SK-N-SH (cell line): ENCODE measurements around the gene ATP5MC3. TPM values are rescaled to one million over a fixed set of nuclear protein-coding genes. Genes with fewer than 3 reads are reported as not detected.

Experiments
- CTCF ChIA-PET: fragments of 300-600, 350-600 bp; formaldehyde crosslinking; extraction: SDS; loops from one replicate; lab custom pipeline; 2021; lab: Yijun Ruan, JAX
- POLR2A ChIA-PET: fragments of 350-600 bp; sonication (Branson Sonifier 250); formaldehyde crosslinking; extraction: SDS; loops from one replicate; lab custom pipeline; 2020; ENCODE audit warnings: antibody characterized with exemption, inconsistent platforms; lab: Yijun Ruan, JAX
- DNase-seq: peaks from one replicate; pipeline ENCODE4 v3.0.0; 2012
- H2AFZ ChIP-seq: fragments of 200-600 bp; sonication (generic); 2 replicates; pipeline ENCODE4 v1.8.1; 2016; ENCODE audit warnings: antibody characterized with exemption, mild to moderate bottlenecking, low read depth
- H3F3A ChIP-seq: fragments of 200-600 bp; sonication (generic); replicated peaks from 2 replicates; pipeline ENCODE3; 2016; ENCODE audit warnings: antibody characterized with exemption, mild to moderate bottlenecking; ENCODE audit not compliant: insufficient read depth
- H3K27ac ChIP-seq, 2 experiments: fragments of 200-500 bp in 1 of 2; fragments of 200-600 bp in 1 of 2; sonication (Bioruptor generic) in 1 of 2; sonication (generic), shearing (Covaris generic) in 1 of 2; 2 replicates each; pipeline versions ENCODE4 v1.5.1 to v1.6.1; 2014 to 2016; ENCODE audit warnings: low read depth in 2 of 2, inconsistent platforms in 1 of 2, low read length in 1 of 2, mild to moderate bottlenecking in 1 of 2, mixed read lengths in 1 of 2
- H3K27me3 ChIP-seq: fragments of 200-600 bp; sonication (generic), shearing (Covaris generic); 2 replicates; pipeline ENCODE4 v1.6.1; 2016; ENCODE audit warnings: mixed run types; ENCODE audit not compliant: insufficient read depth
- H3K36me3 ChIP-seq, 2 experiments: fragments of 200-500 bp in 1 of 2; fragments of 200-600 bp in 1 of 2; sonication (Bioruptor generic) in 1 of 2; sonication (generic) in 1 of 2; replicated peaks in 1 of 2; 2 replicates each; pipeline versions ENCODE3 to v1.5.1; 2014 to 2016; ENCODE audit warnings: low read length in 1 of 2, mild to moderate bottlenecking in 1 of 2; ENCODE audit not compliant: insufficient read depth in 2 of 2, control insufficient read depth in 1 of 2
- H3K4me1 ChIP-seq, 2 experiments: fragments of 200-500 bp in 1 of 2; fragments of 200-600 bp in 1 of 2; sonication (Bioruptor generic) in 1 of 2; sonication (generic), shearing (Covaris generic) in 1 of 2; 2 replicates each; pipeline versions ENCODE4 v1.5.1 to v1.6.1; 2014 to 2016; ENCODE audit warnings: low read depth in 1 of 2, low read length in 1 of 2, mixed run types in 1 of 2; ENCODE audit not compliant: insufficient read depth in 2 of 2, control insufficient read depth in 1 of 2
- H3K4me2 ChIP-seq: fragments of 200-600 bp; sonication (generic), shearing (Covaris generic); 2 replicates; pipeline ENCODE4 v1.6.1; 2017; ENCODE audit warnings: mixed run types
- H3K4me3 ChIP-seq, 2 experiments: fragments of 200-500 bp in 1 of 2; fragments of 200-600 bp in 1 of 2; sonication (Bioruptor generic) in 1 of 2; sonication (generic), shearing (Covaris generic) in 1 of 2; 2 replicates each; pipeline versions ENCODE4 v1.5.1 to v1.8.1; 2014 to 2016; ENCODE audit warnings: low read depth in 2 of 2, inconsistent platforms in 1 of 2, low read length in 1 of 2, mild to moderate bottlenecking in 1 of 2, mixed read lengths in 1 of 2, moderate library complexity in 1 of 2
- H3K79me2 ChIP-seq: fragments of 200-600 bp; sonication (generic); 2 replicates; pipeline ENCODE4 v1.8.1; 2017; ENCODE audit warnings: mild to moderate bottlenecking; ENCODE audit not compliant: insufficient read depth
- H3K9ac ChIP-seq: fragments of 200-600 bp; sonication (generic); 2 replicates; pipeline ENCODE4 v1.6.1; 2017; ENCODE audit warnings: mixed run types
- H3K9me2 ChIP-seq: fragments of 200-600 bp; sonication (generic); 2 replicates; pipeline ENCODE4 v1.6.1; 2017; ENCODE audit warnings: mixed run types
- H3K9me3 ChIP-seq: fragments of 200-600 bp; sonication (generic); 2 replicates; pipeline ENCODE4 v1.6.1; 2017; ENCODE audit warnings: mixed run types, mild to moderate bottlenecking, moderate library complexity
- H4K20me1 ChIP-seq: fragments of 200-600 bp; sonication (generic); 2 replicates; pipeline ENCODE4 v1.6.1; 2017; ENCODE audit warnings: mild to moderate bottlenecking, mixed run types; ENCODE audit not compliant: insufficient read depth
- CHD2 ChIP-seq: fragments of 150-350 bp; IDR thresholded peaks from 2 replicates; pipeline ENCODE4 v1.6.1; 2018; ENCODE audit warnings: low read length; ENCODE audit not compliant: partially characterized antibody
- ELF1 ChIP-seq: IDR thresholded peaks from 2 replicates; pipeline ENCODE4 v1.4.0; 2012
- EP300 ChIP-seq, 2 experiments: IDR thresholded peaks; 2 replicates each; pipeline versions ENCODE4 v1.4.0 to v1.6.1; 2012; ENCODE audit warnings: borderline replicate concordance in 1 of 2, low read depth in 1 of 2, low read length in 1 of 2
- EZH2phosphoT487 ChIP-seq: fragments of 200-600 bp; sonication (generic); IDR thresholded peaks from 2 replicates; pipeline ENCODE4 v1.6.1; 2017; ENCODE audit warnings: low read depth, mixed run types, mild to moderate bottlenecking, antibody characterized with exemption, moderate library complexity, borderline replicate concordance
- FOSL2 ChIP-seq: IDR thresholded peaks from 2 replicates; pipeline ENCODE4 v1.4.0; 2012; ENCODE audit warnings: low read depth, mild to moderate bottlenecking, moderate library complexity, borderline replicate concordance
- GABPA ChIP-seq: IDR thresholded peaks from 2 replicates; pipeline ENCODE4 v1.4.0; 2012; ENCODE audit warnings: low read depth, mild to moderate bottlenecking
- MAX ChIP-seq: IDR thresholded peaks from 2 replicates; pipeline ENCODE4 v1.4.0; 2012; ENCODE audit warnings: low read depth
- NRF1 ChIP-seq: IDR thresholded peaks from 2 replicates; pipeline ENCODE4 v1.6.1; 2012; ENCODE audit warnings: low read depth, mild to moderate bottlenecking, low read length
- RAD21 ChIP-seq: IDR thresholded peaks from 2 replicates; pipeline ENCODE4 v1.6.1; 2012; ENCODE audit warnings: mild to moderate bottlenecking, low read length
- RCOR1 ChIP-seq: fragments of 150-350 bp; IDR thresholded peaks from 2 replicates; pipeline ENCODE4 v1.6.1; 2017; ENCODE audit warnings: antibody characterized with exemption, low read length
- RFX5 ChIP-seq: IDR thresholded peaks from 2 replicates; pipeline ENCODE4 v1.6.1; 2012; ENCODE audit warnings: mild to moderate bottlenecking, improper control_type of control experiment, low read length
- RXRA ChIP-seq: IDR thresholded peaks from 2 replicates; pipeline ENCODE4 v1.4.0; 2012; ENCODE audit warnings: low read depth, mild to moderate bottlenecking, borderline replicate concordance
- SIN3A ChIP-seq: IDR thresholded peaks from 2 replicates; pipeline ENCODE4 v1.6.1; 2012; ENCODE audit warnings: low read depth, mild to moderate bottlenecking, low read length, moderate library complexity, borderline replicate concordance
- TCF12 ChIP-seq: IDR thresholded peaks from 2 replicates; pipeline ENCODE4 v1.4.0; 2012
- USF1 ChIP-seq: IDR thresholded peaks from 2 replicates; pipeline ENCODE4 v1.4.0; 2012; ENCODE audit warnings: low read depth, borderline replicate concordance
- USF2 ChIP-seq: fragments of 150-350 bp; IDR thresholded peaks from 2 replicates; pipeline ENCODE4 v1.6.1; 2017; ENCODE audit warnings: antibody characterized with exemption, low read length, low read depth, borderline replicate concordance
- WGBS: methylation state at CpG from one replicate; pipeline ENCODE4 v1.1.6; 2017; ENCODE audit warnings: low lambda C conversion rate; 5-methylcytosine and 5-hydroxymethylcytosine counted together
- polyA plus RNA-seq, 3 experiments: library from polyadenylated mRNA; depleted of rRNA; stranded (reverse); fragments of >200 nt; gene quantifications; 2 replicates each; pipeline ENCODE4 v1.2.3, GENCODE V29; 2012
- TF ChIP-seq, protein P1 (sequence below): IDR thresholded peaks from 2 replicates; pipeline ENCODE4; 2012

Gene ATP5MC3
- polyA plus RNA-seq, 1 of the 3 experiments (the other 2 are of a cell fraction): 365 TPM

- no peak for TF ChIP-seq USF2
- no peak for TF ChIP-seq TCF12
- TF ChIP-seq, protein P1, sequence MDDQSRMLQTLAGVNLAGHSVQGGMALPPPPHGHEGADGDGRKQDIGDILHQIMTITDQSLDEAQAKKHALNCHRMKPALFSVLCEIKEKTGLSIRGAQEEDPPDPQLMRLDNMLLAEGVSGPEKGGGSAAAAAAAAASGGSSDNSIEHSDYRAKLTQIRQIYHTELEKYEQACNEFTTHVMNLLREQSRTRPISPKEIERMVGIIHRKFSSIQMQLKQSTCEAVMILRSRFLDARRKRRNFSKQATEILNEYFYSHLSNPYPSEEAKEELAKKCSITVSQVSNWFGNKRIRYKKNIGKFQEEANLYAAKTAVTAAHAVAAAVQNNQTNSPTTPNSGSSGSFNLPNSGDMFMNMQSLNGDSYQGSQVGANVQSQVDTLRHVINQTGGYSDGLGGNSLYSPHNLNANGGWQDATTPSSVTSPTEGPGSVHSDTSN: no peak
- TF ChIP-seq GABPA: no peak
Measured at GRCh38 chr2:175207741-175208438, 26.4 kb upstream of the ATP5MC3 start (continued).

DNA sequence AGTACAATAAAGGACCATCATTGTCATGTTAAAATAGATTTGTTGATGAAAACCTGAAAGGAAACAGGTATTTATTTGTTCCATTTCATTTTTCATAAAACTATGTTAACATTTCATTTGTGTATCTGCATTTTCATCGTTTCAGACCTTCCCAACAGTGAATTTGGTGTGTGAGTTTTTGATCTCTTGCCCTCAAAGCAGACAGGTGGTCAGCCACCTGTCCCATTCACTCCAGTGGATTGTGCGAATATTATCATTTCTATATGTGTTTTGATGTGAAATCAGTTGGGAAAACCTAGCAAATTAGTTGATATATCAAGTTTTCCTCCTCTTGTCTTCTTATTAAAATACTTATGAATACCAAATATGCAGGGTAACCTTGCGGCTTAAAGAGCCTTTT lies 25.4 kb upstream of the ATP5MC3 start:
- H3K4me2 ChIP-seq: no peak overlapping the region
- no peak overlapping the region for H2AFZ ChIP-seq
- no peaks in the 10 kb centered on the region for H3K79me2 ChIP-seq
- H4K20me1 ChIP-seq: no peaks in the 10 kb centered on the region
- H3K27me3 ChIP-seq: no peaks in the 10 kb centered on the region
- ChIA-PET POLR2A (no interaction called here), CTCF (interaction anchor here (1.4 to 2.0 kb wide), 2 partner anchors 89 to 890 kb away, joined by 3 to 7 read pairs; no protein-coding TSS in a partner anchor)
- no peaks in the 10 kb centered on the region for H3K9me2 ChIP-seq
- TF ChIP-seq EP300 (IDR thresholded peaks at IDR 0.05; ENCODE audit: borderline replicate concordance in 1 of 2, low read depth in 1 of 2, low read length in 1 of 2): no peak
- no peak for TF ChIP-seq NRF1
- TF ChIP-seq MAX: no peak
- TF ChIP-seq RFX5: no peak
- no peak for TF ChIP-seq SIN3A
- TF ChIP-seq GABPA: no peak
- TF ChIP-seq RXRA: no peak
- TF ChIP-seq RAD21: no peak
- TF ChIP-seq ELF1: no peak
- TF ChIP-seq EZH2phosphoT487: no peak
- no peak for TF ChIP-seq RCOR1
- no peak for TF ChIP-seq CHD2
- no peak for TF ChIP-seq FOSL2
- no peak for TF ChIP-seq USF1
- no peak for TF ChIP-seq USF2
- no peak overlapping the region for H3K4me3 ChIP-seq
- no peaks in the 10 kb centered on the region for H3K9me3 ChIP-seq
- WGBS: 50% methylated on average over 3 of the region's 3 CpGs
- DNase-seq: no peak
- no peak overlapping the region for H3K9ac ChIP-seq
- H3F3A ChIP-seq: peaks cover 11% of the 10 kb centered on the region
- H3K4me1 ChIP-seq: peaks cover 0 to 8% of the 10 kb centered on the region in 2 experiments; a peak in 2 of 4 replicates
- H3K27ac ChIP-seq: no peak overlapping the region
- no peaks in the 10 kb centered on the region for H3K36me3 ChIP-seq
